ENCODE data around the gene KRTAP5-3.

The KRTAP5-3 gene

GRCh38 chr11:1637628-1638027, 29.4 kb upstream of the KRTAP5-3 start:
- no peak overlapping the region for H3K27ac ChIP-seq
- DNase-seq (ENCODE audit: low spot score): no peak
- no peak for TF ChIP-seq CTCF (IDR thresholded peaks at IDR 0.05)
- H3K4me3 ChIP-seq: no peak overlapping the region

- H3K27ac ChIP-seq: no peak overlapping the region
- DNase-seq (ENCODE audit: low spot score): no peak
- H3K4me3 ChIP-seq: no peak overlapping the region
- TF ChIP-seq CTCF (IDR thresholded peaks at IDR 0.05): no peak
Observed at GRCh38 chr11:1636291-1636950, 28.2 kb upstream of the KRTAP5-3 start.

GRCh38 chr11:1633864-1634263, 25.6 kb upstream of the KRTAP5-3 start:
- DNase-seq (ENCODE audit: low spot score): no peak
- H3K4me3 ChIP-seq: no peak overlapping the region
- H3K27ac ChIP-seq: no peak overlapping the region
- TF ChIP-seq CTCF (IDR thresholded peaks at IDR 0.05): no peak

GRCh38 chr11:1632053-1632714, 23.9 kb upstream of the KRTAP5-3 start:
- no peak for DNase-seq (ENCODE audit: low spot score)
- TF ChIP-seq CTCF (IDR thresholded peaks at IDR 0.05): no peak
- Histone ChIP-seq H3K4me3 (no peak overlapping the region), H3K27ac (no peak overlapping the region)

GRCh38 chr11:1631066-1631568, 22.9 kb upstream of the KRTAP5-3 start:
- no peak overlapping the region for H3K27ac ChIP-seq
- no peak overlapping the region for H3K4me3 ChIP-seq
- no peak for TF ChIP-seq CTCF (IDR thresholded peaks at IDR 0.05)
- no peak for DNase-seq (ENCODE audit: low spot score)

GRCh38 chr11:1630271-1630670, 22.0 kb upstream of the KRTAP5-3 start:
- H3K4me3 ChIP-seq: no peak overlapping the region
- no peak overlapping the region for H3K27ac ChIP-seq
- TF ChIP-seq CTCF (IDR thresholded peaks at IDR 0.05): no peak
- no peak for DNase-seq (ENCODE audit: low spot score)

Measured in coronary artery (tissue), 2 donors.